ENCODE results near the gene APOBEC3C. TPM values are rescaled to one million over a fixed set of nuclear protein-coding genes. Genes with fewer than 3 reads are reported as not detected.
A peak's percentile ranks its signal among the peaks of the same experiment; 100 is the strongest.

The APOBEC3C gene
- total RNA-seq, 1 experiment from 2014 or later, result 32.1 TPM

GRCh38 chr22:38966942-38967341 is 47.1 kb upstream of the APOBEC3C start:
- Histone ChIP-seq H3K18ac (ENCODE audit: insufficient read length, low read depth, low read length) (no peak overlapping the region), H4K5ac (ENCODE audit: insufficient read length, low read depth, low read length) (no peak overlapping the region), H3K23ac (ENCODE audit: insufficient read length, low read depth, low read length) (no peak overlapping the region), H3K9ac (ENCODE audit: extremely low read depth, insufficient read length, low read length) (no peak overlapping the region), H4K91ac (ENCODE audit: insufficient read length, low read depth, low read length) (no peak overlapping the region), H3K27ac (ENCODE audit: insufficient read length, low read depth, low read length) (no peak overlapping the region), H3K79me2 (ENCODE audit: insufficient read depth, low read length) (no peaks in the 10 kb centered on the region), H3K79me1 (ENCODE audit: insufficient read depth, low read depth, low read length, poor library complexity, severe bottlenecking) (no peaks in the 10 kb centered on the region), H2BK5ac (ENCODE audit: insufficient read length, low read length) (no peak overlapping the region), H2AK5ac (ENCODE audit: insufficient read length, low read length) (no peak overlapping the region), H3K4ac (ENCODE audit: low read depth, low read length) (no peak overlapping the region), H3K4me2 (ENCODE audit: insufficient read depth, insufficient read length, low read length) (no peak overlapping the region), H2BK120ac (ENCODE audit: low read depth, low read length, poor library complexity, severe bottlenecking) (no peak overlapping the region), H3K23me2 (ENCODE audit: insufficient read length, low read depth, low read length, poor library complexity, severe bottlenecking) (no peaks in the 10 kb centered on the region), H2BK20ac (ENCODE audit: low read depth, low read length, poor library complexity, severe bottlenecking) (no peak overlapping the region), H2AFZ (ENCODE audit: low read length) (no peak overlapping the region), H3K56ac (ENCODE audit: insufficient read length, low read depth, low read length) (no peak overlapping the region), H3K4me1 (ENCODE audit: insufficient read depth, low read length) (no peaks in the 10 kb centered on the region; the same call in 1 of the 2 replicates), H3K9me3 (ENCODE audit: control insufficient read depth, low read depth, low read length) (no peaks in the 10 kb centered on the region), H3K14ac (ENCODE audit: insufficient read depth, low read length) (no peak overlapping the region), H2BK12ac (ENCODE audit: insufficient read length, low read depth, low read length) (no peak overlapping the region), H3K27me3 (ENCODE audit: insufficient read depth, low read length) (no peaks in the 10 kb centered on the region), H2BK15ac (ENCODE audit: low read depth, low read length) (no peak overlapping the region), H3T11ph (ENCODE audit: low read length) (no peak overlapping the region), H4K20me1 (ENCODE audit: control insufficient read depth, insufficient read depth, insufficient read length) (no peaks in the 10 kb centered on the region), H4K8ac (replicated peaks; ENCODE audit: insufficient read length, low read depth, low read length) (no peak overlapping the region)
- Mint-ChIP-seq H3K36me3 (ENCODE audit: insufficient read depth in 1 of 3, low read depth in 3 of 3) (no peaks in the 10 kb centered on the region), H3K9me3 (no peaks in the 10 kb centered on the region; a peak in 2 of 5 replicates), H3K4me1 (peaks cover 19 to 29% of the 10 kb centered on the region in 2 experiments), H3K27ac (no peak overlapping the region), H3K4me3 (0 out of 5 replicates have a peak overlapping the region, but pooled peaks of 1 of the 2 experiments have one; percentile 29), H3K27me3 (ENCODE audit: low read depth) (peaks cover 14% of the 10 kb centered on the region)
- TF ChIP-seq, protein P1, sequence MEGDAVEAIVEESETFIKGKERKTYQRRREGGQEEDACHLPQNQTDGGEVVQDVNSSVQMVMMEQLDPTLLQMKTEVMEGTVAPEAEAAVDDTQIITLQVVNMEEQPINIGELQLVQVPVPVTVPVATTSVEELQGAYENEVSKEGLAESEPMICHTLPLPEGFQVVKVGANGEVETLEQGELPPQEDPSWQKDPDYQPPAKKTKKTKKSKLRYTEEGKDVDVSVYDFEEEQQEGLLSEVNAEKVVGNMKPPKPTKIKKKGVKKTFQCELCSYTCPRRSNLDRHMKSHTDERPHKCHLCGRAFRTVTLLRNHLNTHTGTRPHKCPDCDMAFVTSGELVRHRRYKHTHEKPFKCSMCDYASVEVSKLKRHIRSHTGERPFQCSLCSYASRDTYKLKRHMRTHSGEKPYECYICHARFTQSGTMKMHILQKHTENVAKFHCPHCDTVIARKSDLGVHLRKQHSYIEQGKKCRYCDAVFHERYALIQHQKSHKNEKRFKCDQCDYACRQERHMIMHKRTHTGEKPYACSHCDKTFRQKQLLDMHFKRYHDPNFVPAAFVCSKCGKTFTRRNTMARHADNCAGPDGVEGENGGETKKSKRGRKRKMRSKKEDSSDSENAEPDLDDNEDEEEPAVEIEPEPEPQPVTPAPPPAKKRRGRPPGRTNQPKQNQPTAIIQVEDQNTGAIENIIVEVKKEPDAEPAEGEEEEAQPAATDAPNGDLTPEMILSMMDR (conservative IDR thresholded peaks at IDR 0.05), result no peak
- no CpG with 5 or more reads among the region's 7 CpGs for WGBS (ENCODE audit: extremely low coverage, insufficient read length, low lambda C conversion rate)
- no peak for DNase-seq
